ENCODE measurements around the gene CLBA1.

- TF ChIP-seq CTCF (conservative IDR thresholded peaks at IDR 0.05) = no peak
- no peak for TF ChIP-seq ZFX (IDR thresholded peaks at IDR 0.05)
Measured at GRCh38 chr14:104983231-104983721, 2.3 kb upstream of the CLBA1 start.

All from C4-2B (cell line).